Esophagus squamous epithelium (tissue), 5 donors: Measurements from ENCODE around the gene RETREG1. TPM values are rescaled to one million over a fixed set of nuclear protein-coding genes. Genes with fewer than 3 reads are reported as not detected.

ENCODE experiments used
- DNase-seq: peaks from one replicate; lab custom pipeline; 2025; lab: John Stamatoyannopoulos, UW
- H3K27ac ChIP-seq, 4 donors: fragments of 200-600 bp; sonication (generic); one replicate each; pipeline ENCODE4 v1.5.1; 2016 to 2019; ENCODE audit warnings: mild to moderate bottlenecking in 1 of 4
- H3K27me3 ChIP-seq, 4 donors: fragments of 200-600 bp; sonication (generic); 1 replicate in 3 of 4; 2 replicates in 1 of 4; pipeline versions ENCODE4 v1.5.1 to v1.6.0; 2017 to 2021; ENCODE audit warnings: antibody characterized with exemption in 1 of 4
- H3K36me3 ChIP-seq, 3 donors: fragments of 200-600 bp; sonication (generic); one replicate each; pipeline ENCODE4 v1.5.1; 2016 to 2019
- H3K4me1 ChIP-seq, 3 donors: fragments of 200-600 bp; sonication (generic); one replicate each; pipeline ENCODE4 v1.5.1; 2017 to 2019
- H3K4me3 ChIP-seq, 4 donors: fragments of 200-600 bp; sonication (generic); 1 replicate in 3 of 4; 2 replicates in 1 of 4; pipeline ENCODE4 v1.5.1; 2016 to 2019; ENCODE audit warnings: mild to moderate bottlenecking in 2 of 4, moderate library complexity in 1 of 4
- H3K9me3 ChIP-seq, 3 donors: fragments of 200-600 bp; sonication (generic); one replicate each; pipeline ENCODE4 v1.5.1; 2016 to 2019
- CTCF ChIP-seq, 6 experiments: fragments of 450-650 bp in 4 of 6; fragments of 200-600 bp in 2 of 6; sonication (generic) in 2 of 6; IDR thresholded peaks; one replicate each; pipeline ENCODE4 v1.5.1; 2016 to 2019; ENCODE audit warnings: antibody characterized with exemption in 6 of 6, mild to moderate bottlenecking in 4 of 6, moderate library complexity in 4 of 6
- POLR2A ChIP-seq, 4 donors: fragments of 450-650 bp; IDR thresholded peaks; one replicate each; pipeline ENCODE4 v1.6.1; 2017; ENCODE audit warnings: antibody characterized with exemption in 4 of 4, mild to moderate bottlenecking in 4 of 4, moderate library complexity in 3 of 4
- whole genome bisulfite sequencing, 2 donors: methylation state at CpG; one replicate each; pipeline ENCODE4 v1.1.5; 2018; 5-methylcytosine and 5-hydroxymethylcytosine counted together
- intact Hi-C: fragments of 100-400 bp; cut with DNase I; formaldehyde crosslinking; loops from one replicate; pipeline ENCODE4 v1.15.0; 2022
- total RNA-seq, 4 donors: library from RNA; depleted of rRNA; stranded (reverse); fragments of >200 nt; gene quantifications; one replicate each; pipeline ENCODE4 v1.1.0, GENCODE V29; 2016
- donor health status: DM: yes; HTN: yes; CAD: no.

The RETREG1 gene
- total RNA-seq, 4 donors from 2014 or later, result 0.68 to 6.1 (median 3.9) TPM

GRCh38 chr5:16592255-16592654 lies 24.5 kb downstream of the RETREG1 start:
- Histone ChIP-seq H3K4me3 (no peak overlapping the region), H3K9me3 (no peaks in the 10 kb centered on the region), H3K36me3 (no peaks in the 10 kb centered on the region), H3K4me1 (peaks cover 0 to 9% (median 7%) of the 10 kb centered on the region in 3 donors), H3K27me3 (no peaks in the 10 kb centered on the region), H3K27ac (no peak overlapping the region)
- 92 to 96% methylated on average over 4 of the region's 4 CpGs for WGBS, 2 donors
- no peak for TF ChIP-seq POLR2A (IDR thresholded peaks at IDR 0.05)
- TF ChIP-seq CTCF (IDR thresholded peaks at IDR 0.05), result no peak
- DNase-seq, result no peak
- intact Hi-C loops, result no loop called here

- Histone ChIP-seq H3K4me1 (no peaks in the 10 kb centered on the region), H3K36me3 (no peaks in the 10 kb centered on the region), H3K27me3 (no peaks in the 10 kb centered on the region), H3K27ac (no peak overlapping the region), H3K4me3 (no peak overlapping the region), H3K9me3 (no peaks in the 10 kb centered on the region)
- intact Hi-C loops, result no loop called here
- WGBS, 2 donors, result 90 to 92% methylated on average over 3 of the region's 3 CpGs
- no peak for DNase-seq
- TF ChIP-seq CTCF (IDR thresholded peaks at IDR 0.05) (no peak), POLR2A (IDR thresholded peaks at IDR 0.05) (no peak)
Observed at GRCh38 chr5:16590685-16591084, 26.1 kb downstream of the RETREG1 start.

- Histone ChIP-seq H3K27ac (no peak overlapping the region), H3K4me3 (no peak overlapping the region), H3K4me1 (no peaks in the 10 kb centered on the region), H3K36me3 (no peaks in the 10 kb centered on the region), H3K9me3 (no peaks in the 10 kb centered on the region), H3K27me3 (no peaks in the 10 kb centered on the region)
- TF ChIP-seq POLR2A (IDR thresholded peaks at IDR 0.05) (no peak), CTCF (IDR thresholded peaks at IDR 0.05) (no peak)
- no peak for DNase-seq
- intact Hi-C loops, result no loop called here
- 90 to 94% methylated on average over 1 to 3 of the region's 3 CpGs for WGBS, 2 donors
Observed at GRCh38 chr5:16589658-16590057, 27.1 kb downstream of the RETREG1 start.

DNA sequence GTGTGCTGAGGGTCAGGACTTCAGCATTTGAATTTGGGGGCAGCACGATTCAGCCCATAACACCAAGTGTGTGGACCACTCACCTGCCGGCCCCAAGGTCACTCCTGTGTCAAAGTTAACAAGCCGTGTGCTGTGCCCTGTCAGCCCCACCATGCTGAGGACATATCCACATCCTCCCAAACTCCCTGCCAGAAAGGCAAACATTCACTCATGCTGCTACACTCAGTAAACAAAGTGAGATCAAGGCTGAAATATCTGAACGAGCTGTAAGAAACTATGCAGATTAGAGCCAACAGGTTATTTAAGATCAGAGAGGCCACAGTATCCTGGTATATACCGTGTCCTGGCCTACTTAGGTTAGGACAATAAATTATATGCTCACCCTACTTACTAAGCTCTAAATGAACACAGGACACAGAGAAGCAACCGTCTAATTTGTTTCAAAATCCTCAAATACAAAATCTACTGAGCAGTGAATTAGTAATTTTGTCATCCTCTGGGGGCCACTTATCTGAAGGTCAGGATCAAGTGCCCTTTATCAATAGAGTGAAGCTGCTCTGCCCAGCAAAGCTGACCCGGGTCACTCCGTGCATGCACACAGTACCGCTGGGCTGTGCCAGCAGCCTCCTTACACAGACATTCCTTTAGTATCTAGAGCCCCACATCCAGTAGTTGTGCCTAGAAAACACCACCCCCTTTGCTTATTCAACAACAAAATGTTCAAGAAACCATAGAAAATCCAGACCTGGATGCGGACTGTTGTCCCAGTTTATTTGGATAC lies 28.2 kb downstream of the RETREG1 start:
- 85 to 87% methylated on average over 10 of the region's 10 CpGs for WGBS, 2 donors
- H3K36me3 ChIP-seq, result no peaks in the 10 kb centered on the region
- no peaks in the 10 kb centered on the region for H3K4me1 ChIP-seq
- DNase-seq, result no peak
- H3K27ac ChIP-seq, result no peak overlapping the region
- TF ChIP-seq CTCF (IDR thresholded peaks at IDR 0.05), result no peak
- no peak for TF ChIP-seq POLR2A (IDR thresholded peaks at IDR 0.05)
- no peaks in the 10 kb centered on the region for H3K27me3 ChIP-seq
- H3K4me3 ChIP-seq, result no peak overlapping the region
- intact Hi-C loops, result no loop called here
- no peaks in the 10 kb centered on the region for H3K9me3 ChIP-seq

DNA sequence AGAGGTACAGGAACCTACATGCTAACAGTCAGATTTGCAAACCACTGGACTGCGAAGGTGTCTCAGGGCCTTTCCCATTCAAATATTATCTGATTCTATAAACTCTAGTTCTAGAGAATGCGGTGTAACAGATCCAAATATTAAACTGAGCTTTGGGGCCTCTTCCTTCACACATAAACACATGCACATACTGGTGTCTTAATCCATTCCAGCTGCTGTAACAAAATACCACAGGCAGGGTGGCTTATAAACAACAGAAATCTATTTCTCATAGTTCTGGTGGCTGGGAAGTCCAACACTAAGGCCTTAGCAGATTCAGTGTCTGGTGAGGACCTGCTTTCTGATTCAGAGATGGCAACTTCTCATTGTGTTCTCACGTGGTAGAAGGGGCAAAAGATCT lies 30.2 kb downstream of the RETREG1 start:
- H3K4me1 ChIP-seq, result no peaks in the 10 kb centered on the region
- intact Hi-C loops, result no loop called here
- no peaks in the 10 kb centered on the region for H3K36me3 ChIP-seq
- no peaks in the 10 kb centered on the region for H3K9me3 ChIP-seq
- 66 to 72% methylated on average over 3 of the region's 3 CpGs for WGBS, 2 donors
- H3K27ac ChIP-seq, result no peak overlapping the region
- no peak for DNase-seq
- no peaks in the 10 kb centered on the region for H3K27me3 ChIP-seq
- H3K4me3 ChIP-seq, result no peak overlapping the region
- TF ChIP-seq CTCF (IDR thresholded peaks at IDR 0.05) (no peak), POLR2A (IDR thresholded peaks at IDR 0.05) (no peak)
